Panc1 (cell line): ENCODE data around the gene VSIG10L2.

Source experiments
- POLR2AphosphoS5 ChIP-seq: IDR thresholded peaks from 2 replicates; pipeline ENCODE4 v1.6.1; 2012; ENCODE audit warnings: mild to moderate bottlenecking, low read depth, low read length, moderate library complexity
- REST ChIP-seq, 2 experiments: IDR thresholded peaks; 2 replicates each; pipeline ENCODE4 v1.6.1; 2011 to 2012; ENCODE audit warnings: low read depth in 2 of 2, control low read depth in 1 of 2, low read length in 1 of 2, mild to moderate bottlenecking in 1 of 2, moderate library complexity in 1 of 2; ENCODE audit not compliant: insufficient read depth in 1 of 2
- SIN3A ChIP-seq: IDR thresholded peaks from 2 replicates; pipeline ENCODE4 v1.6.1; 2012; ENCODE audit warnings: low read depth, mild to moderate bottlenecking, low read length, moderate library complexity, borderline replicate concordance; ENCODE audit not compliant: insufficient read depth
- TF ChIP-seq, protein P1 (sequence below): fragments of 450-650 bp; IDR thresholded peaks from 2 replicates; pipeline ENCODE4 v1.5.1; 2017; ENCODE audit warnings: mild to moderate bottlenecking

DNA sequence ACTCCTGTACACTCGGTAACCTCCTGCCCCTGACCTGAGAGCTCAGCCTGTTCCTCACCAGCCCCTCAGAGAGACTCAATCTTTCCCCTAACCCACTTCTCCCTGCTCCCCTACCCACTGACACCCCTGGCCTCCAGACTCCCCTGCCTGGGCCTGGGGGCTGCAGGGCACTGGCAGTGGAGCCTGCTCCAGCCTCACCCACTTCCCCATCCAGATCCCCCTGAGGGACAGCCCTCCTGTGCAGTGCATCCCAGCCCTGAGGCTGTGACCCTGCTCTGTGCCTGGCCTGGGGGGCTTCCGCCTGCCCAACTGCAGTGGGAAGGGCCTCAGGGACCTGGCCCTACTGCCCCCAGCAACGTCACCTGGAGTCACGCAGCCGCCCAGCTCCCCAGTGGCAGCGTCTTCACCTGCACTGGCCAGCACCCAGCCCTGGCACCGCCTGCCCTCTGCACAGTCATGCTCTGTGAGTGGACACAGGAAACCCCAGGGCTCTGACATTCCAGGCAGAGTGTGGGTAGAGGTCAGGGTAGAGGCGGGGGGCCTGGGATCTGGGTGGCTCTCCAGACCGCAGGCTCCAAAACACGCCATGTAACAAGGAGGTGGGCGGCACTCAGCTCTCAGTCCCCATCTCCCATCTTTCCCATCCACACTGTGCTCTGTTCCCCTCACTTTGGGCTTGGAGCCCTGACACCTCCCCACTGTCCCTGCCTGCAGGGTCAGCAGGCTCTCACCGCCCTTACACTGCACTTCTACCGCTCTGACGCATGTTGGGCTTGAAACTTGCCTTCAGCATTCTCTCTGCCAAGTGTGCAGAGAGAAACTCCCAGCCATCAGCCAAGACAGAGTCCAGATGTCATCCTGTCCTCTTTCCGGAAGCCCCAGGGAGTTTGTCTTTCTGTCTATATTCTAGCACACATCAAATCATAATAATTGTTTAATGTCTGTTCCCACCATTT lies 5.1 kb downstream of the VSIG10L2 start:
- TF ChIP-seq, protein P1, sequence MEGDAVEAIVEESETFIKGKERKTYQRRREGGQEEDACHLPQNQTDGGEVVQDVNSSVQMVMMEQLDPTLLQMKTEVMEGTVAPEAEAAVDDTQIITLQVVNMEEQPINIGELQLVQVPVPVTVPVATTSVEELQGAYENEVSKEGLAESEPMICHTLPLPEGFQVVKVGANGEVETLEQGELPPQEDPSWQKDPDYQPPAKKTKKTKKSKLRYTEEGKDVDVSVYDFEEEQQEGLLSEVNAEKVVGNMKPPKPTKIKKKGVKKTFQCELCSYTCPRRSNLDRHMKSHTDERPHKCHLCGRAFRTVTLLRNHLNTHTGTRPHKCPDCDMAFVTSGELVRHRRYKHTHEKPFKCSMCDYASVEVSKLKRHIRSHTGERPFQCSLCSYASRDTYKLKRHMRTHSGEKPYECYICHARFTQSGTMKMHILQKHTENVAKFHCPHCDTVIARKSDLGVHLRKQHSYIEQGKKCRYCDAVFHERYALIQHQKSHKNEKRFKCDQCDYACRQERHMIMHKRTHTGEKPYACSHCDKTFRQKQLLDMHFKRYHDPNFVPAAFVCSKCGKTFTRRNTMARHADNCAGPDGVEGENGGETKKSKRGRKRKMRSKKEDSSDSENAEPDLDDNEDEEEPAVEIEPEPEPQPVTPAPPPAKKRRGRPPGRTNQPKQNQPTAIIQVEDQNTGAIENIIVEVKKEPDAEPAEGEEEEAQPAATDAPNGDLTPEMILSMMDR, result no peak
- TF ChIP-seq POLR2AphosphoS5, result no peak
- no peak for TF ChIP-seq REST (IDR thresholded peaks at IDR 0.05; ENCODE audit: insufficient read depth in 1 of 2, low read depth in 2 of 2, low read length in 1 of 2)
- no peak for TF ChIP-seq SIN3A
